GM12892 (cell line): ENCODE measurements around the gene BCAR1.

ENCODE experiments used
- POLR2A ChIP-seq: IDR thresholded peaks from 2 replicates; pipeline ENCODE4 v1.6.1; 2011; ENCODE audit warnings: low read depth, low read length, control low read depth
- POLR2AphosphoS5 ChIP-seq: IDR thresholded peaks from 2 replicates; pipeline ENCODE4 v1.6.1; 2011; ENCODE audit warnings: low read depth, low read length, control low read depth
- TAF1 ChIP-seq: IDR thresholded peaks from 2 replicates; pipeline ENCODE4 v1.6.1; 2011; ENCODE audit warnings: low read depth, mild to moderate bottlenecking, control low read depth, low read length, borderline replicate concordance

- TF ChIP-seq POLR2A: no peak
- no peak for TF ChIP-seq POLR2AphosphoS5
- TF ChIP-seq TAF1: no peak
Observed at GRCh38 chr16:75227361-75228142, 23.9 kb downstream of the BCAR1 start.
